H9 (cell line): Measurements from ENCODE around the gene TLR8. TPM values are rescaled to one million over a fixed set of nuclear protein-coding genes. Genes with fewer than 3 reads are reported as not detected.

Experiments
- DNase-seq: peaks from one replicate; pipeline ENCODE4 v3.0.0-alpha.2; 2017
- H2AFZ ChIP-seq: one replicate; pipeline ENCODE4 v1.6.1; 2013; ENCODE audit warnings: mild to moderate bottlenecking, low read length, control low read depth, moderate library complexity
- H2AK5ac ChIP-seq: 2 replicates; pipeline ENCODE4 v1.6.1; 2013; ENCODE audit warnings: low read length, control low read depth, mixed read lengths; ENCODE audit not compliant: insufficient read length
- H2BK120ac ChIP-seq: one replicate; pipeline ENCODE4 v1.6.1; 2013; ENCODE audit warnings: low read depth, mild to moderate bottlenecking, low read length, control low read depth, inconsistent platforms; ENCODE audit not compliant: poor library complexity, severe bottlenecking
- H2BK12ac ChIP-seq: 2 replicates; pipeline ENCODE4 v1.6.1; 2013; ENCODE audit warnings: low read length, control low read depth, mixed read lengths, low read depth; ENCODE audit not compliant: insufficient read length
- H2BK15ac ChIP-seq: 2 replicates; pipeline ENCODE4 v1.6.1; 2013; ENCODE audit warnings: low read depth, low read length, control low read depth
- H2BK20ac ChIP-seq: one replicate; pipeline ENCODE4 v1.6.1; 2013; ENCODE audit warnings: low read depth, mild to moderate bottlenecking, low read length, control low read depth, inconsistent platforms; ENCODE audit not compliant: poor library complexity, severe bottlenecking
- H2BK5ac ChIP-seq: 2 replicates; pipeline ENCODE4 v1.6.1; 2013; ENCODE audit warnings: low read length, control low read depth, mixed read lengths; ENCODE audit not compliant: insufficient read length
- H3K14ac ChIP-seq: 2 replicates; pipeline ENCODE4 v1.6.1; 2013; ENCODE audit warnings: low read length, control low read depth; ENCODE audit not compliant: insufficient read depth
- H3K18ac ChIP-seq: 2 replicates; pipeline ENCODE4 v1.6.1; 2013; ENCODE audit warnings: low read depth, mild to moderate bottlenecking, mixed read lengths, low read length, control low read depth; ENCODE audit not compliant: insufficient read length
- H3K23ac ChIP-seq: 2 replicates; pipeline ENCODE4 v1.6.1; 2013; ENCODE audit warnings: low read length, control low read depth, mixed read lengths, low read depth; ENCODE audit not compliant: insufficient read length
- H3K23me2 ChIP-seq: 2 replicates; pipeline ENCODE4 v1.6.1; 2013; ENCODE audit warnings: low read depth, mild to moderate bottlenecking, mixed read lengths, low read length, control low read depth; ENCODE audit not compliant: insufficient read length, poor library complexity, severe bottlenecking
- H3K27ac ChIP-seq: 2 replicates; pipeline ENCODE4 v1.5.1; 2013; ENCODE audit warnings: low read length, control low read depth, mixed read lengths, low read depth; ENCODE audit not compliant: insufficient read length
- H3K27me3 ChIP-seq: 2 replicates; pipeline ENCODE4 v1.6.1; 2013; ENCODE audit warnings: low read length, control low read depth, inconsistent platforms; ENCODE audit not compliant: insufficient read depth
- H3K4ac ChIP-seq: 2 replicates; pipeline ENCODE4 v1.6.1; 2013; ENCODE audit warnings: low read depth, mild to moderate bottlenecking, control low read depth, inconsistent platforms, low read length, moderate library complexity
- H3K4me1 ChIP-seq: 2 replicates; pipeline ENCODE4 v1.6.1; 2013; ENCODE audit warnings: low read length, control low read depth, inconsistent platforms; ENCODE audit not compliant: insufficient read depth
- H3K4me2 ChIP-seq: 2 replicates; pipeline ENCODE4 v1.6.1; 2013; ENCODE audit warnings: low read length, control low read depth, mixed read lengths; ENCODE audit not compliant: insufficient read length, insufficient read depth
- H3K56ac ChIP-seq: 2 replicates; pipeline ENCODE4 v1.6.1; 2013; ENCODE audit warnings: low read depth, mild to moderate bottlenecking, mixed read lengths, low read length, control low read depth; ENCODE audit not compliant: insufficient read length
- H3K79me1 ChIP-seq: 2 replicates; pipeline ENCODE4 v1.6.1; 2013; ENCODE audit warnings: low read depth, mild to moderate bottlenecking, moderate library complexity, low read length, control low read depth, inconsistent platforms; ENCODE audit not compliant: insufficient read depth, poor library complexity, severe bottlenecking
- H3K79me2 ChIP-seq: 2 replicates; pipeline ENCODE4 v1.6.1; 2013; ENCODE audit warnings: low read length, control low read depth, inconsistent platforms; ENCODE audit not compliant: insufficient read depth
- H3K9ac ChIP-seq: 2 replicates; pipeline ENCODE4 v1.6.1; 2013; ENCODE audit warnings: low read length, control low read depth, mixed read lengths; ENCODE audit not compliant: insufficient read length; ENCODE audit errors: extremely low read depth
- H3K9me3 ChIP-seq: one replicate; pipeline ENCODE4 v1.6.1; 2013; ENCODE audit warnings: low read depth, low read length, inconsistent platforms; ENCODE audit not compliant: control insufficient read depth
- H3T11ph ChIP-seq: one replicate; pipeline ENCODE4 v1.6.1; 2013; ENCODE audit warnings: mild to moderate bottlenecking, low read length, control low read depth, inconsistent platforms
- H4K20me1 ChIP-seq: one replicate; pipeline ENCODE4 v1.6.1; 2013; ENCODE audit not compliant: control insufficient read depth, insufficient read length, insufficient read depth
- H4K5ac ChIP-seq: 2 replicates; pipeline ENCODE4 v1.6.1; 2013; ENCODE audit warnings: low read depth, mild to moderate bottlenecking, mixed read lengths, low read length, control low read depth; ENCODE audit not compliant: insufficient read length
- H4K8ac ChIP-seq: replicated peaks from 2 replicates; pipeline ENCODE4 v1.6.1; 2013; ENCODE audit warnings: low read length, control low read depth, mixed read lengths, low read depth; ENCODE audit not compliant: insufficient read length
- H4K91ac ChIP-seq: 2 replicates; pipeline ENCODE4 v1.6.1; 2013; ENCODE audit warnings: low read depth, mild to moderate bottlenecking, moderate library complexity, mixed read lengths, low read length, control low read depth; ENCODE audit not compliant: insufficient read length
- H3K27ac Mint-ChIP-seq, 3 experiments: 2 replicates in 2 of 3; 3 replicates in 1 of 3; pipeline ENCODE4 v1.8.0; 2020 to 2021; ENCODE audit warnings: mixed read lengths in 3 of 3, mild to moderate bottlenecking in 1 of 3, moderate library complexity in 1 of 3
- H3K27me3 Mint-ChIP-seq: 2 replicates; pipeline ENCODE4 v1.8.0; 2021; ENCODE audit warnings: low read depth, mild to moderate bottlenecking, moderate library complexity, mixed read lengths
- H3K36me3 Mint-ChIP-seq, 3 experiments: 2 replicates in 2 of 3; 3 replicates in 1 of 3; pipeline ENCODE4 v1.8.0; 2020 to 2021; ENCODE audit warnings: low read depth in 3 of 3, mixed read lengths in 3 of 3; ENCODE audit not compliant: insufficient read depth in 1 of 3
- H3K4me1 Mint-ChIP-seq, 2 experiments: 2 replicates each; pipeline ENCODE4 v1.8.0; 2020; ENCODE audit warnings: mixed read lengths in 2 of 2
- H3K4me3 Mint-ChIP-seq, 2 experiments: 2 replicates in 1 of 2; 3 replicates in 1 of 2; pipeline ENCODE4 v1.8.0; 2020 to 2021; ENCODE audit warnings: mild to moderate bottlenecking in 2 of 2, mixed read lengths in 2 of 2, moderate library complexity in 1 of 2
- H3K9me3 Mint-ChIP-seq, 2 experiments: 2 replicates in 1 of 2; 3 replicates in 1 of 2; pipeline ENCODE4 v1.8.0; 2020; ENCODE audit warnings: mild to moderate bottlenecking in 2 of 2, mixed read lengths in 2 of 2, moderate library complexity in 1 of 2
- WGBS: extraction: QIAGEN DNeasy Blood & Tissue Kit; methylation state at CpG from one replicate; pipeline ENCODE4 v1.1.7; 2013; ENCODE audit warnings: missing lambda C conversion rate, low lambda C conversion rate, mixed read lengths; ENCODE audit not compliant: insufficient read length; ENCODE audit errors: extremely low coverage; 5-methylcytosine and 5-hydroxymethylcytosine counted together
- total RNA-seq: library from RNA; stranded (reverse); gene quantifications from 2 replicates; pipeline ENCODE4 v1.2.1, GENCODE V29; 2021
- TF ChIP-seq, protein P1 (sequence below): fragments of 200-600 bp; sonication (generic); conservative IDR thresholded peaks from 3 replicates; pipeline ENCODE4 v1.8.0; 2021; ENCODE audit warnings: antibody characterized with exemption, mild to moderate bottlenecking

TLR8 gene
- total RNA-seq, 1 experiment from 2014 or later, result not detected

DNA sequence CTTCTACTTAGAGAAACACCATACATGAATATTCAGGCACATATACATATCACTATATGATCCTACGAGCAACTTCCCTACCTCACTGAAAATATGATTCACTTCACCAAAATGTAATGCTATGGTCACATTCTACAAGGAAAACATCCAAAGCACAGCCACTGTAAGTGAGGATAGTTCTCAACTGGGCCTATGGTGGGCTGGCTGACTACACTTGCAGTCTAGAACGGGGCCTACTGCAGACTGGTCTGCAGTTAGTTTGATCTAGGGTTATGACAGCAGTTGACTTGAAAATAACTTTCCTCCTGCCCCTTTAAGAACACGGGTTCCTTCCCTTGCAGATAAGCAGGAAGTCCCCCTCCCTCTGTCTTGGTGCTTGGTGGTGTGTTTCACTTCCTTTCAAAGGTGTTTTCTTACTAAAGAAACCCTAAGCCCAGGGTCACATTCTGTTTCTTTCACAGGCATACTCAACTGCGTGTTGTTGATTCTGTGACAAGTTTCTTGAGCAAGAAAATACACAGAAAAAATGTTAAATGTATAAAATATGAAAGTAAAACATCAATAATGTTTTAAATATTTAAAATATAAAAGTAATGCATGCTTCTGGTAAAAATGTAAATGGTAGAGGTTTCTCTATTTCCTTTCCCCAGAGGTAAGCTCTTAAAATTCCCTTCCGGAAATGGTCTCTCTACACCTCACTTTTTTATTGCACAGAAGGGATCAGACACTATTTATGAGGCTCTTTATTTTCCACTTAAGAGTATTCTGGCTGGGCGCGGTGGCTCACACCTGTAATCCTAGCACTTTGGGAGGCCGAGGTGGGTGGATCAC is 50.5 kb downstream of the TLR8 start:
- no peak overlapping the region for H3T11ph ChIP-seq
- H2BK5ac ChIP-seq, result no peak overlapping the region
- no peaks in the 10 kb centered on the region for H3K79me1 ChIP-seq
- H3K4me2 ChIP-seq, result no peak overlapping the region
- H3K9me3 Mint-ChIP-seq, result peaks cover 60 to 64% of the 10 kb centered on the region in 2 experiments
- no peak overlapping the region for H2BK120ac ChIP-seq
- H3K27me3 ChIP-seq, result no peaks in the 10 kb centered on the region
- H3K4me1 Mint-ChIP-seq, result peaks cover 0 to 5% of the 10 kb centered on the region in 2 experiments; a peak in 3 of 4 replicates
- H4K20me1 ChIP-seq, result no peaks in the 10 kb centered on the region
- H4K5ac ChIP-seq, result no peak overlapping the region
- no peak overlapping the region for H3K4ac ChIP-seq
- H2BK15ac ChIP-seq, result no peak overlapping the region
- no peak overlapping the region for H4K8ac ChIP-seq
- H2AFZ ChIP-seq, result no peak overlapping the region
- no peak overlapping the region for H2AK5ac ChIP-seq
- no peak overlapping the region for H3K14ac ChIP-seq
- no peak overlapping the region for H3K23ac ChIP-seq
- H2BK12ac ChIP-seq, result no peak overlapping the region
- H4K91ac ChIP-seq, result no peak overlapping the region
- no peak overlapping the region for H3K9ac ChIP-seq
- no peak overlapping the region for H3K56ac ChIP-seq
- H3K27ac Mint-ChIP-seq, result no peak overlapping the region
- H2BK20ac ChIP-seq, result no peak overlapping the region
- H3K9me3 ChIP-seq, result peaks cover 6% of the 10 kb centered on the region
- TF ChIP-seq, protein P1, sequence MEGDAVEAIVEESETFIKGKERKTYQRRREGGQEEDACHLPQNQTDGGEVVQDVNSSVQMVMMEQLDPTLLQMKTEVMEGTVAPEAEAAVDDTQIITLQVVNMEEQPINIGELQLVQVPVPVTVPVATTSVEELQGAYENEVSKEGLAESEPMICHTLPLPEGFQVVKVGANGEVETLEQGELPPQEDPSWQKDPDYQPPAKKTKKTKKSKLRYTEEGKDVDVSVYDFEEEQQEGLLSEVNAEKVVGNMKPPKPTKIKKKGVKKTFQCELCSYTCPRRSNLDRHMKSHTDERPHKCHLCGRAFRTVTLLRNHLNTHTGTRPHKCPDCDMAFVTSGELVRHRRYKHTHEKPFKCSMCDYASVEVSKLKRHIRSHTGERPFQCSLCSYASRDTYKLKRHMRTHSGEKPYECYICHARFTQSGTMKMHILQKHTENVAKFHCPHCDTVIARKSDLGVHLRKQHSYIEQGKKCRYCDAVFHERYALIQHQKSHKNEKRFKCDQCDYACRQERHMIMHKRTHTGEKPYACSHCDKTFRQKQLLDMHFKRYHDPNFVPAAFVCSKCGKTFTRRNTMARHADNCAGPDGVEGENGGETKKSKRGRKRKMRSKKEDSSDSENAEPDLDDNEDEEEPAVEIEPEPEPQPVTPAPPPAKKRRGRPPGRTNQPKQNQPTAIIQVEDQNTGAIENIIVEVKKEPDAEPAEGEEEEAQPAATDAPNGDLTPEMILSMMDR, result no peak
- no CpG with 5 or more reads among the region's 8 CpGs for WGBS
- peaks cover 2% of the 10 kb centered on the region; the same call in 1 of the 2 replicates for H3K4me1 ChIP-seq
- H3K18ac ChIP-seq, result no peak overlapping the region
- H3K27me3 Mint-ChIP-seq, result 0 out of 2 replicates have a peak, but pooled peaks cover 2% of the 10 kb centered on the region
- H3K23me2 ChIP-seq, result no peaks in the 10 kb centered on the region
- H3K79me2 ChIP-seq, result no peaks in the 10 kb centered on the region
- DNase-seq, result no peak
- peak overlapping the region; percentile 26 for H3K27ac ChIP-seq
- H3K36me3 Mint-ChIP-seq, result peaks cover 4 to 9% (median 8%) of the 10 kb centered on the region in 3 experiments
- no peak overlapping the region for H3K4me3 Mint-ChIP-seq
